CD4-positive, alpha-beta T cell (primary cell): Measurements from ENCODE around the gene POFUT1. TPM values are rescaled to one million over a fixed set of nuclear protein-coding genes. Genes with fewer than 3 reads are reported as not detected.

Experiments
- ATAC-seq: fragments of 200-7000 bp; cut with Tn5 transposase; one replicate; pipeline ENCODE4 v1.10.0; 2022; ENCODE audit warnings: mild to moderate bottlenecking; ENCODE audit not compliant: poor library complexity
- CTCF ChIA-PET: fragments of 350-600 bp; sonication (Branson Sonifier 250); formaldehyde crosslinking; loops from one replicate; lab custom pipeline; 2021; ENCODE audit warnings: antibody characterized with exemption, inconsistent platforms; lab: Charles Lee
- POLR2A ChIA-PET: fragments of 350-600 bp; sonication (Branson Sonifier 250); formaldehyde crosslinking; loops from one replicate; lab custom pipeline; 2021; ENCODE audit warnings: antibody characterized with exemption, inconsistent platforms; lab: Charles Lee
- DNase-seq, 14 experiments: peaks; one replicate each; pipeline ENCODE4 v3.0.0-alpha.2; 2013 to 2020; ENCODE audit warnings: mixed read lengths in 2 of 14
- H3K27ac ChIP-seq, 2 donors: one replicate each; pipeline versions ENCODE4 v1.5.1 to v1.7.0; 2013; ENCODE audit warnings: low read length in 2 of 2, low read depth in 1 of 2, mild to moderate bottlenecking in 1 of 2
- H3K27me3 ChIP-seq, 2 experiments: 1 replicate in 1 of 2; 2 replicates in 1 of 2; pipeline versions ENCODE4 v1.6.1 to v1.7.0; 2013; ENCODE audit warnings: low read length in 2 of 2, control low read depth in 1 of 2, mild to moderate bottlenecking in 1 of 2, moderate library complexity in 1 of 2; ENCODE audit not compliant: insufficient read depth in 2 of 2, control insufficient read depth in 1 of 2
- H3K36me3 ChIP-seq: one replicate; pipeline ENCODE4 v1.6.1; 2013; ENCODE audit warnings: low read length, control low read depth; ENCODE audit not compliant: insufficient read depth
- H3K4me1 ChIP-seq: one replicate; pipeline ENCODE4 v1.6.1; 2013; ENCODE audit warnings: low read length, control low read depth; ENCODE audit not compliant: insufficient read depth
- H3K4me3 ChIP-seq: one replicate; pipeline ENCODE4 v1.5.1; 2013; ENCODE audit warnings: mild to moderate bottlenecking, low read length, moderate library complexity
- H3K9me3 ChIP-seq, 2 experiments: 1 replicate in 1 of 2; 2 replicates in 1 of 2; pipeline versions ENCODE4 v1.6.1 to v1.7.0; 2013; ENCODE audit warnings: low read length in 2 of 2, mild to moderate bottlenecking in 2 of 2, control low read depth in 1 of 2, moderate library complexity in 1 of 2; ENCODE audit not compliant: control insufficient read depth in 1 of 2, insufficient read depth in 1 of 2
- H3K27ac Mint-ChIP-seq: one replicate; pipeline ENCODE4 v1.8.0; 2020; ENCODE audit warnings: mixed read lengths
- H3K27me3 Mint-ChIP-seq: one replicate; pipeline ENCODE4 v1.8.0; 2021; ENCODE audit warnings: mixed read lengths
- H3K36me3 Mint-ChIP-seq: one replicate; pipeline ENCODE4 v1.8.0; 2021; ENCODE audit warnings: low read depth, mixed read lengths
- H3K4me1 Mint-ChIP-seq: one replicate; pipeline ENCODE4 v1.8.0; 2021; ENCODE audit warnings: low read depth, mixed read lengths
- H3K4me3 Mint-ChIP-seq: one replicate; pipeline ENCODE4 v1.8.0; 2020; ENCODE audit warnings: mild to moderate bottlenecking, mixed read lengths
- H3K9me3 Mint-ChIP-seq: one replicate; pipeline ENCODE4 v1.8.0; 2020; ENCODE audit warnings: mixed read lengths
- CTCF ChIP-seq: fragments of 200-600 bp; IDR thresholded peaks from one replicate; pipeline ENCODE4 v1.8.0; 2022; ENCODE audit warnings: antibody characterized with exemption, mild to moderate bottlenecking
- intact Hi-C, 2 experiments: fragments of 100-400 bp; cut with DNase I in 1 of 2; cut with micrococcal nuclease in 1 of 2; formaldehyde crosslinking; loops; one replicate each; pipeline versions ENCODE4 v1.15.1 to v1.9.0; 2023 to 2025; cut with DNase I, micrococcal nuclease
- total RNA-seq, 174 experiments: library from RNA in 2 of 174; stranded (reverse) in 2 of 174; gene quantifications; one replicate each; pipeline ENCODE4 v1.2.3 and lab custom pipeline; 2021 to 2026

The POFUT1 gene
- total RNA-seq, 2 experiments from 2014 or later: 7.5 to 8.8 TPM

- H3K4me1 Mint-ChIP-seq: peaks cover 46% of the 10 kb centered on the region
- Histone ChIP-seq H3K27me3 (no peaks in the 10 kb centered on the region), H3K27ac (peak within 1 kb of the TSS; percentile 76 to 88), H3K9me3 (no peaks in the 10 kb centered on the region), H3K36me3 (peaks cover 6% of the 10 kb centered on the region), H3K4me3 (peak within 1 kb of the TSS; percentile 95), H3K4me1 (peaks cover 27% of the 10 kb centered on the region)
- intact Hi-C loops: loop anchor here in 1 of 2 experiments (2.0 to 5.0 kb wide), 3 partner anchors 71 to 170 kb away; partner anchors contain the start of genes ASXL1, PLAGL2, POFUT1 and TM9SF4
- no peak for TF ChIP-seq CTCF
- H3K27ac Mint-ChIP-seq: peak within 1 kb of the TSS; percentile 85
- POLR2A ChIA-PET: interaction anchor here (0.9 to 1.0 kb wide), 2 partner anchors 8 to 38 kb away, joined by 3 read pairs; no protein-coding TSS in a partner anchor
- DNase-seq (peak; percentile 67 to 94 (median 80)), ATAC-seq (peak; percentile 88)
- H3K4me3 Mint-ChIP-seq: peak within 1 kb of the TSS; percentile 92
- no peaks in the 10 kb centered on the region for H3K9me3 Mint-ChIP-seq
- H3K36me3 Mint-ChIP-seq: peaks cover 9% of the 10 kb centered on the region
- no peaks in the 10 kb centered on the region for H3K27me3 Mint-ChIP-seq
- CTCF ChIA-PET: no interaction called here
These were observed 69.9 kb downstream of the POFUT1 start, which contains the start of gene KIF3B for GRCh38 chr20:32277361-32278198. Gene KIF3B (plus strand): TSS chr20:32277651. CDS start chr20:32309778, 32,127 bp downstream.

- ChIA-PET CTCF (no interaction called here), POLR2A (interaction anchor here (0.9 kb wide), 1 partner anchor 79 kb away, joined by 3 read pairs; no protein-coding TSS in a partner anchor)
- ATAC-seq (peak; percentile 32), DNase-seq (peak in 5 of 14 experiments; percentile 4 to 36 (median 10))
- peak overlapping the region; percentile 95 for H3K4me3 ChIP-seq
- peaks cover 6% of the 10 kb centered on the region for H3K36me3 ChIP-seq
- H3K9me3 ChIP-seq: no peaks in the 10 kb centered on the region
- H3K27me3 Mint-ChIP-seq: no peaks in the 10 kb centered on the region
- H3K4me1 Mint-ChIP-seq: peaks cover 46% of the 10 kb centered on the region
- TF ChIP-seq CTCF: no peak
- peak overlapping the region; percentile 85 for H3K27ac Mint-ChIP-seq
- no peaks in the 10 kb centered on the region for H3K9me3 Mint-ChIP-seq
- peak overlapping the region; percentile 76 to 88 for H3K27ac ChIP-seq
- no peaks in the 10 kb centered on the region for H3K27me3 ChIP-seq
- intact Hi-C loops: loop anchor here in 1 of 2 experiments (5.0 kb wide), 1 partner anchor 171 kb away; the partner anchor contains the start of gene TM9SF4
- H3K4me1 ChIP-seq: peaks cover 29% of the 10 kb centered on the region
- peak overlapping the region; percentile 92 for H3K4me3 Mint-ChIP-seq
- H3K36me3 Mint-ChIP-seq: peaks cover 11% of the 10 kb centered on the region
These were observed 70.5 kb downstream of the POFUT1 start for GRCh38 chr20:32278199-32278643.

- H3K9me3 ChIP-seq: no peaks in the 10 kb centered on the region
- DNase-seq: no peak
- peaks cover 45% of the 10 kb centered on the region for H3K4me1 ChIP-seq
- ATAC-seq: no peak
- H3K27ac ChIP-seq: no peak overlapping the region
- no peaks in the 10 kb centered on the region for H3K27me3 ChIP-seq
- no peak overlapping the region for H3K4me3 ChIP-seq
- H3K36me3 Mint-ChIP-seq: peaks cover 11% of the 10 kb centered on the region
- no peak overlapping the region for H3K4me3 Mint-ChIP-seq
- no peaks in the 10 kb centered on the region for H3K27me3 Mint-ChIP-seq
- intact Hi-C loops: loop anchor here (5.0 to 10.0 kb wide), 2 partner anchors 73 to 201 kb away; partner anchors contain the start of gene ASXL1 (in 1 of the 2)
- ChIA-PET POLR2A (no interaction called here), CTCF (no interaction called here)
- H3K9me3 Mint-ChIP-seq: no peaks in the 10 kb centered on the region
- TF ChIP-seq CTCF: no peak
- peak overlapping the region; percentile 14 for H3K27ac Mint-ChIP-seq
- peaks cover 63% of the 10 kb centered on the region for H3K4me1 Mint-ChIP-seq
- H3K36me3 ChIP-seq: peaks cover 6% of the 10 kb centered on the region
These were observed 74.0 kb downstream of the POFUT1 start for GRCh38 chr20:32281711-32282110.
